HepG2 (cell line): ENCODE measurements around the gene RAB34. TPM values are rescaled to one million over a fixed set of nuclear protein-coding genes. Genes with fewer than 3 reads are reported as not detected.
A peak's percentile ranks its signal among the peaks of the same experiment; 100 is the strongest.

Source experiments
- ATAD3A ChIP-seq: sonication (generic); formaldehyde crosslinking; IDR thresholded peaks from 2 replicates; pipeline ENCODE4 v1.4.0; 2020; ENCODE audit warnings: missing genetic modification reagents
- ATF2 ChIP-seq: sonication (generic); formaldehyde crosslinking; IDR thresholded peaks from 2 replicates; pipeline ENCODE4 v1.4.0; 2020; ENCODE audit warnings: missing genetic modification reagents
- JUN ChIP-seq: sonication (generic); formaldehyde crosslinking; IDR thresholded peaks from 2 replicates; pipeline ENCODE4 v1.4.0; 2020; ENCODE audit warnings: mild to moderate bottlenecking, missing genetic modification reagents
- KAT8 ChIP-seq: IDR thresholded peaks from 2 replicates; pipeline ENCODE4 v1.6.1; 2016; ENCODE audit warnings: missing genetic modification reagents, missing compliant biosample characterization
- MXI1 ChIP-seq: IDR thresholded peaks from 3 replicates; pipeline ENCODE4 v1.6.1; 2012; ENCODE audit warnings: low read depth, low read length, inconsistent platforms, borderline replicate concordance
- RCOR2 ChIP-seq: IDR thresholded peaks from 2 replicates; pipeline ENCODE4 v1.6.1; 2016; ENCODE audit warnings: missing biosample characterization, missing genetic modification reagents
- ZFP90 ChIP-seq: sonication (generic); formaldehyde crosslinking; IDR thresholded peaks from 2 replicates; pipeline ENCODE4 v1.8.0; 2022; ENCODE audit warnings: missing genetic modification reagents, mild to moderate bottlenecking, inconsistent platforms, borderline replicate concordance
- ZNF550 ChIP-seq: sonication (generic); formaldehyde crosslinking; IDR thresholded peaks from 2 replicates; pipeline ENCODE4 v1.4.0; 2020; ENCODE audit warnings: mild to moderate bottlenecking, missing genetic modification reagents, borderline replicate concordance
- ZNF652 ChIP-seq: IDR thresholded peaks from 2 replicates; pipeline ENCODE4 v1.6.1; 2016; ENCODE audit warnings: low read depth, borderline replicate concordance
- polyA plus RNA-seq, 8 experiments: library from polyadenylated mRNA; depleted of rRNA in 3 of 8; stranded (reverse) in 7 of 8; unstranded in 1 of 8; fragments of >200 nt; fragmentation: Illumina TruSeq in 4 of 8; extraction: Trizol in 4 of 8; gene quantifications; 2 replicates each; pipeline versions ENCODE4 v1.2.1 to v1.2.3, GENCODE V29; 2011 to 2016; ENCODE audit warnings: low read depth in 4 of 8, missing spikeins in 1 of 8, mixed read lengths in 1 of 8; ENCODE audit not compliant: insufficient read depth in 1 of 8
- total RNA-seq, 5 experiments: library from RNA; depleted of rRNA; stranded (reverse); fragments of >200 nt; fragmentation: Illumina TruSeq; extraction: Trizol; gene quantifications; 2 replicates each; pipeline ENCODE4 v1.2.3, GENCODE V29; 2016; ENCODE audit warnings: low read depth in 1 of 5
- TF ChIP-seq, protein P1 (sequence below): sonication (generic); formaldehyde crosslinking; IDR thresholded peaks from 2 replicates; pipeline ENCODE4 v1.4.0; 2020; ENCODE audit warnings: missing genetic modification reagents
- TF ChIP-seq, protein P2 (sequence below): IDR thresholded peaks from 2 replicates; pipeline ENCODE4 v1.6.1; 2016
- TF ChIP-seq, protein P3 (sequence below): sonication (generic); formaldehyde crosslinking; IDR thresholded peaks from 2 replicates; pipeline ENCODE4 v1.8.1; 2023; ENCODE audit warnings: mild to moderate bottlenecking, missing genetic modification reagents
- TF ChIP-seq, protein P4 (sequence below): sonication (generic); formaldehyde crosslinking; conservative IDR thresholded peaks from 2 replicates; pipeline ENCODE4 v1.4.0; 2020; ENCODE audit warnings: mild to moderate bottlenecking, missing genetic modification reagents, moderate library complexity
- TF ChIP-seq, protein P5 (sequence below): sonication (generic); formaldehyde crosslinking; IDR thresholded peaks from 2 replicates; pipeline ENCODE4 v1.4.0; 2020; ENCODE audit warnings: missing genetic modification reagents

RAB34 gene
- total and polyA plus RNA-seq, 2 of the 13 experiments (the other 11 are each of a cell fraction or from before 2014, with no cell fraction given): 0.49 TPM; not detected in 1

DNA sequence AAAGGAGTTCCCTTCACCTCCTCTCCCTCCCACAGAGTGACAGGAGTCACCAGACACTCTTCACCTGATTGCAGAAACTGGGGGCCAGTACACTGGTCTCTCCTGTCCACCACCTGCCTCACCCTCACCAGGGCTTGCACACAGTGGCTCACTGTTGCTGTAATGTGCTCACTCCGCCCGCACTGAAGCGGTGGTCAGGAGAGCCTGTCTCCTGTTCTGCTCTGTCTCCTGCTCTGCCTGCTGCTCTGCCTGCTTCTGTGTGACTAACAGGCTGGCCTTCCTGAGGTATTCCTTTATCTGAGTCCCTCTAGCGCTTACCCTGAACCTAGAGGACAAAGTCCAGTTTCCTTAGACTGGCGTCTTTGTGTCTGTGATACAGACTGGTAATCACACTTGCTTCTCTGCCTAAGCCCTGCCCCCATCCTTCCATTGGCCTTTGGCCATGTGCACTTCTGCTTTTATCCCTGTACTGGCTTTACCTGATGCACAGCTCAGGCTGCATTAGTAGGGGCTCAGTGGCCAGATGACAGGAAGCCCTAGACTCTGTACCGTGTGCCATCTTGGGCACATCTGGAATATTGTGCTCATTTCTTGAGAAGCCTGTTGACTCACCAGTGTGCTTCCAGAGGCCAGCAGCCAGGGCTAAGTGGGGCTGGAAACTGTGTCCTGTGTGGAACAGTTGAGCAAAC, 19.3 kb downstream of the RAB34 start (continued):
- TF ChIP-seq ATF2 (CRISPR knock-in tag): peak; percentile 90
- TF ChIP-seq, protein P1, sequence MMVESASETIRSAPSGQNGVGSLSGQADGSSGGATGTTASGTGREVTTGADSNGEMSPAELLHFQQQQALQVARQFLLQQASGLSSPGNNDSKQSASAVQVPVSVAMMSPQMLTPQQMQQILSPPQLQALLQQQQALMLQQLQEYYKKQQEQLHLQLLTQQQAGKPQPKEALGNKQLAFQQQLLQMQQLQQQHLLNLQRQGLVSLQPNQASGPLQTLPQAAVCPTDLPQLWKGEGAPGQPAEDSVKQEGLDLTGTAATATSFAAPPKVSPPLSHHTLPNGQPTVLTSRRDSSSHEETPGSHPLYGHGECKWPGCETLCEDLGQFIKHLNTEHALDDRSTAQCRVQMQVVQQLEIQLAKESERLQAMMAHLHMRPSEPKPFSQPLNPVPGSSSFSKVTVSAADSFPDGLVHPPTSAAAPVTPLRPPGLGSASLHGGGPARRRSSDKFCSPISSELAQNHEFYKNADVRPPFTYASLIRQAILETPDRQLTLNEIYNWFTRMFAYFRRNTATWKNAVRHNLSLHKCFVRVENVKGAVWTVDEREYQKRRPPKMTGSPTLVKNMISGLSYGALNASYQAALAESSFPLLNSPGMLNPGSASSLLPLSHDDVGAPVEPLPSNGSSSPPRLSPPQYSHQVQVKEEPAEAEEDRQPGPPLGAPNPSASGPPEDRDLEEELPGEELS (CRISPR knock-in tag): peak; percentile 84
- TF ChIP-seq ATAD3A: no peak
- peak; percentile 87 for TF ChIP-seq KAT8 (CRISPR knock-in tag)
- peak; percentile 47; the same call in 1 of the 2 replicates for TF ChIP-seq ZFP90 (CRISPR knock-in tag)
- no peak for TF ChIP-seq ZNF550
- peak; percentile 51; the same call in 1 of the 2 replicates for TF ChIP-seq ZNF652
- TF ChIP-seq, protein P2, sequence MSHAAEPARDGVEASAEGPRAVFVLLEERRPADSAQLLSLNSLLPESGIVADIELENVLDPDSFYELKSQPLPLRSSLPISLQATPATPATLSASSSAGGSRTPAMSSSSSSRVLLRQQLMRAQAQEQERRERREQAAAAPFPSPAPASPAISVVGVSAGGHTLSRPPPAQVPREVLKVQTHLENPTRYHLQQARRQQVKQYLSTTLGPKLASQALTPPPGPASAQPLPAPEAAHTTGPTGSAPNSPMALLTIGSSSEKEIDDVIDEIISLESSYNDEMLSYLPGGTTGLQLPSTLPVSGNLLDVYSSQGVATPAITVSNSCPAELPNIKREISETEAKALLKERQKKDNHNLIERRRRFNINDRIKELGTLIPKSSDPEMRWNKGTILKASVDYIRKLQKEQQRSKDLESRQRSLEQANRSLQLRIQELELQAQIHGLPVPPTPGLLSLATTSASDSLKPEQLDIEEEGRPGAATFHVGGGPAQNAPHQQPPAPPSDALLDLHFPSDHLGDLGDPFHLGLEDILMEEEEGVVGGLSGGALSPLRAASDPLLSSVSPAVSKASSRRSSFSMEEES: peak; percentile 63
- TF ChIP-seq, protein P3, sequence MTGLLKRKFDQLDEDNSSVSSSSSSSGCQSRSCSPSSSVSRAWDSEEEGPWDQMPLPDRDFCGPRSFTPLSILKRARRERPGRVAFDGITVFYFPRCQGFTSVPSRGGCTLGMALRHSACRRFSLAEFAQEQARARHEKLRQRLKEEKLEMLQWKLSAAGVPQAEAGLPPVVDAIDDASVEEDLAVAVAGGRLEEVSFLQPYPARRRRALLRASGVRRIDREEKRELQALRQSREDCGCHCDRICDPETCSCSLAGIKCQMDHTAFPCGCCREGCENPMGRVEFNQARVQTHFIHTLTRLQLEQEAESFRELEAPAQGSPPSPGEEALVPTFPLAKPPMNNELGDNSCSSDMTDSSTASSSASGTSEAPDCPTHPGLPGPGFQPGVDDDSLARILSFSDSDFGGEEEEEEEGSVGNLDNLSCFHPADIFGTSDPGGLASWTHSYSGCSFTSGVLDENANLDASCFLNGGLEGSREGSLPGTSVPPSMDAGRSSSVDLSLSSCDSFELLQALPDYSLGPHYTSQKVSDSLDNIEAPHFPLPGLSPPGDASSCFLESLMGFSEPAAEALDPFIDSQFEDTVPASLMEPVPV (CRISPR knock-in tag): peak; percentile 80
- TF ChIP-seq, protein P4, sequence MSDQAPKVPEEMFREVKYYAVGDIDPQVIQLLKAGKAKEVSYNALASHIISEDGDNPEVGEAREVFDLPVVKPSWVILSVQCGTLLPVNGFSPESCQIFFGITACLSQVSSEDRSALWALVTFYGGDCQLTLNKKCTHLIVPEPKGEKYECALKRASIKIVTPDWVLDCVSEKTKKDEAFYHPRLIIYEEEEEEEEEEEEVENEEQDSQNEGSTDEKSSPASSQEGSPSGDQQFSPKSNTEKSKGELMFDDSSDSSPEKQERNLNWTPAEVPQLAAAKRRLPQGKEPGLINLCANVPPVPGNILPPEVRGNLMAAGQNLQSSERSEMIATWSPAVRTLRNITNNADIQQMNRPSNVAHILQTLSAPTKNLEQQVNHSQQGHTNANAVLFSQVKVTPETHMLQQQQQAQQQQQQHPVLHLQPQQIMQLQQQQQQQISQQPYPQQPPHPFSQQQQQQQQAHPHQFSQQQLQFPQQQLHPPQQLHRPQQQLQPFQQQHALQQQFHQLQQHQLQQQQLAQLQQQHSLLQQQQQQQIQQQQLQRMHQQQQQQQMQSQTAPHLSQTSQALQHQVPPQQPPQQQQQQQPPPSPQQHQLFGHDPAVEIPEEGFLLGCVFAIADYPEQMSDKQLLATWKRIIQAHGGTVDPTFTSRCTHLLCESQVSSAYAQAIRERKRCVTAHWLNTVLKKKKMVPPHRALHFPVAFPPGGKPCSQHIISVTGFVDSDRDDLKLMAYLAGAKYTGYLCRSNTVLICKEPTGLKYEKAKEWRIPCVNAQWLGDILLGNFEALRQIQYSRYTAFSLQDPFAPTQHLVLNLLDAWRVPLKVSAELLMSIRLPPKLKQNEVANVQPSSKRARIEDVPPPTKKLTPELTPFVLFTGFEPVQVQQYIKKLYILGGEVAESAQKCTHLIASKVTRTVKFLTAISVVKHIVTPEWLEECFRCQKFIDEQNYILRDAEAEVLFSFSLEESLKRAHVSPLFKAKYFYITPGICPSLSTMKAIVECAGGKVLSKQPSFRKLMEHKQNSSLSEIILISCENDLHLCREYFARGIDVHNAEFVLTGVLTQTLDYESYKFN: peak; percentile 97
- TF ChIP-seq JUN (CRISPR knock-in tag): 0 out of 2 replicates have a peak, but pooled peaks have one; percentile 19
- TF ChIP-seq RCOR2 (CRISPR knock-in tag): peak; percentile 84
- TF ChIP-seq, protein P5, sequence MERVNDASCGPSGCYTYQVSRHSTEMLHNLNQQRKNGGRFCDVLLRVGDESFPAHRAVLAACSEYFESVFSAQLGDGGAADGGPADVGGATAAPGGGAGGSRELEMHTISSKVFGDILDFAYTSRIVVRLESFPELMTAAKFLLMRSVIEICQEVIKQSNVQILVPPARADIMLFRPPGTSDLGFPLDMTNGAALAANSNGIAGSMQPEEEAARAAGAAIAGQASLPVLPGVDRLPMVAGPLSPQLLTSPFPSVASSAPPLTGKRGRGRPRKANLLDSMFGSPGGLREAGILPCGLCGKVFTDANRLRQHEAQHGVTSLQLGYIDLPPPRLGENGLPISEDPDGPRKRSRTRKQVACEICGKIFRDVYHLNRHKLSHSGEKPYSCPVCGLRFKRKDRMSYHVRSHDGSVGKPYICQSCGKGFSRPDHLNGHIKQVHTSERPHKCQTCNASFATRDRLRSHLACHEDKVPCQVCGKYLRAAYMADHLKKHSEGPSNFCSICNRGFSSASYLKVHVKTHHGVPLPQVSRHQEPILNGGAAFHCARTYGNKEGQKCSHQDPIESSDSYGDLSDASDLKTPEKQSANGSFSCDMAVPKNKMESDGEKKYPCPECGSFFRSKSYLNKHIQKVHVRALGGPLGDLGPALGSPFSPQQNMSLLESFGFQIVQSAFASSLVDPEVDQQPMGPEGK (CRISPR knock-in tag): peak; percentile 71; the same call in 1 of the 2 replicates
- peak; percentile 95; the same call in 2 of the 3 replicates for TF ChIP-seq MXI1
